ENCODE measurements around the gene SLC25A51.

The SLC25A51 gene

GRCh38 chr9:37903647-37904444, at the start of gene SLC25A51:
Gene SLC25A51, minus strand, starts transcription at chr9:37904127. Its CDS starts 15,577 bp downstream, at chr9:37888550.
- H3K27me3 Mint-ChIP-seq: no peaks in the 10 kb centered on the region
- no peaks in the 10 kb centered on the region for H3K9me3 Mint-ChIP-seq
- H3K4me3 Mint-ChIP-seq: peak within 1 kb of the TSS; percentile 91
- peaks cover 11% of the 10 kb centered on the region for H3K36me3 Mint-ChIP-seq (ENCODE audit: insufficient read depth)
- ATAC-seq (replicated peaks; ENCODE audit: extremely low read depth, poor library complexity, severe bottlenecking) (peak; percentile 78), DNase-seq (ENCODE audit: low spot score in 2 of 2) (peak; percentile 94 to 98)
- peaks cover 13% of the 10 kb centered on the region for H3K4me1 Mint-ChIP-seq
- peak within 1 kb of the TSS; percentile 92 for H3K27ac Mint-ChIP-seq (ENCODE audit: low read depth)

GRCh38 chr9:37953206-37953774, 49.4 kb upstream of the SLC25A51 start:
- Mint-ChIP-seq H3K27me3 (no peaks in the 10 kb centered on the region), H3K4me1 (peaks cover 17% of the 10 kb centered on the region), H3K36me3 (ENCODE audit: insufficient read depth) (no peaks in the 10 kb centered on the region), H3K4me3 (no peak overlapping the region), H3K27ac (ENCODE audit: low read depth) (peak overlapping the region; percentile 63), H3K9me3 (no peaks in the 10 kb centered on the region)
- ATAC-seq (replicated peaks; ENCODE audit: extremely low read depth, poor library complexity, severe bottlenecking): no peak
- no peak for DNase-seq (ENCODE audit: low spot score in 2 of 2)

- Mint-ChIP-seq H3K4me1 (peaks cover 17% of the 10 kb centered on the region), H3K36me3 (ENCODE audit: insufficient read depth) (no peaks in the 10 kb centered on the region), H3K9me3 (no peaks in the 10 kb centered on the region), H3K4me3 (no peak overlapping the region), H3K27ac (ENCODE audit: low read depth) (peak overlapping the region; percentile 63), H3K27me3 (no peaks in the 10 kb centered on the region)
- ATAC-seq (replicated peaks; ENCODE audit: extremely low read depth, poor library complexity, severe bottlenecking): no peak
- DNase-seq (ENCODE audit: low spot score in 2 of 2): no peak
Measured at GRCh38 chr9:37952731-37953130, 48.8 kb upstream of the SLC25A51 start.

- H3K9me3 Mint-ChIP-seq: no peaks in the 10 kb centered on the region
- no peaks in the 10 kb centered on the region for H3K27me3 Mint-ChIP-seq
- peak overlapping the region; percentile 63 for H3K27ac Mint-ChIP-seq (ENCODE audit: low read depth)
- peaks cover 17% of the 10 kb centered on the region for H3K4me1 Mint-ChIP-seq
- ATAC-seq (replicated peaks; ENCODE audit: extremely low read depth, poor library complexity, severe bottlenecking) (no peak), DNase-seq (ENCODE audit: low spot score in 2 of 2) (no peak)
- H3K36me3 Mint-ChIP-seq (ENCODE audit: insufficient read depth): peaks cover 2% of the 10 kb centered on the region
- no peak overlapping the region for H3K4me3 Mint-ChIP-seq
Measured at GRCh38 chr9:37951671-37952449, 47.9 kb upstream of the SLC25A51 start.

- Mint-ChIP-seq H3K4me3 (no peak overlapping the region), H3K9me3 (no peaks in the 10 kb centered on the region), H3K36me3 (ENCODE audit: insufficient read depth) (peaks cover 2% of the 10 kb centered on the region), H3K27ac (ENCODE audit: low read depth) (no peak overlapping the region), H3K4me1 (peaks cover 17% of the 10 kb centered on the region), H3K27me3 (no peaks in the 10 kb centered on the region)
- ATAC-seq (replicated peaks; ENCODE audit: extremely low read depth, poor library complexity, severe bottlenecking) (no peak), DNase-seq (ENCODE audit: low spot score in 2 of 2) (no peak)
Measured at GRCh38 chr9:37950561-37950960, 46.6 kb upstream of the SLC25A51 start.

- peaks cover 2% of the 10 kb centered on the region for H3K36me3 Mint-ChIP-seq (ENCODE audit: insufficient read depth)
- H3K4me1 Mint-ChIP-seq: peaks cover 17% of the 10 kb centered on the region
- H3K9me3 Mint-ChIP-seq: no peaks in the 10 kb centered on the region
- no peak overlapping the region for H3K4me3 Mint-ChIP-seq
- no peak overlapping the region for H3K27ac Mint-ChIP-seq (ENCODE audit: low read depth)
- DNase-seq (ENCODE audit: low spot score in 2 of 2) (no peak), ATAC-seq (replicated peaks; ENCODE audit: extremely low read depth, poor library complexity, severe bottlenecking) (no peak)
- no peaks in the 10 kb centered on the region for H3K27me3 Mint-ChIP-seq
Measured at GRCh38 chr9:37949576-37949975, 45.6 kb upstream of the SLC25A51 start.

- H3K4me1 Mint-ChIP-seq: peaks cover 8% of the 10 kb centered on the region
- DNase-seq (ENCODE audit: low spot score in 2 of 2): no peak
Measured at GRCh38 chr9:37948417-37948980, 44.6 kb upstream of the SLC25A51 start.

GRCh38 chr9:37947977-37948376, 44.0 kb upstream of the SLC25A51 start:
- peaks cover 11% of the 10 kb centered on the region for H3K27me3 Mint-ChIP-seq
- H3K36me3 Mint-ChIP-seq (ENCODE audit: insufficient read depth): peaks cover 2% of the 10 kb centered on the region
- H3K4me3 Mint-ChIP-seq: no peak overlapping the region
- H3K4me1 Mint-ChIP-seq: peaks cover 3% of the 10 kb centered on the region
- H3K9me3 Mint-ChIP-seq: no peaks in the 10 kb centered on the region
- H3K27ac Mint-ChIP-seq (ENCODE audit: low read depth): no peak overlapping the region
- no peak for ATAC-seq (replicated peaks; ENCODE audit: extremely low read depth, poor library complexity, severe bottlenecking)
- no peak for DNase-seq (ENCODE audit: low spot score in 2 of 2)

More at GRCh38 chr9:37948417-37948980, 44.6 kb upstream of the SLC25A51 start:
- H3K27me3 Mint-ChIP-seq: peaks cover 6% of the 10 kb centered on the region
- no peaks in the 10 kb centered on the region for H3K9me3 Mint-ChIP-seq
- peaks cover 2% of the 10 kb centered on the region for H3K36me3 Mint-ChIP-seq (ENCODE audit: insufficient read depth)
- H3K27ac Mint-ChIP-seq (ENCODE audit: low read depth): no peak overlapping the region
- H3K4me3 Mint-ChIP-seq: no peak overlapping the region
- ATAC-seq (replicated peaks; ENCODE audit: extremely low read depth, poor library complexity, severe bottlenecking): no peak

- no peaks in the 10 kb centered on the region for H3K9me3 Mint-ChIP-seq
- no peak overlapping the region for H3K27ac Mint-ChIP-seq (ENCODE audit: low read depth)
- no peak overlapping the region for H3K4me3 Mint-ChIP-seq
- peaks cover 2% of the 10 kb centered on the region for H3K36me3 Mint-ChIP-seq (ENCODE audit: insufficient read depth)
- peaks cover 15% of the 10 kb centered on the region for H3K27me3 Mint-ChIP-seq
- H3K4me1 Mint-ChIP-seq: no peaks in the 10 kb centered on the region
- no peak for ATAC-seq (replicated peaks; ENCODE audit: extremely low read depth, poor library complexity, severe bottlenecking)
- DNase-seq (ENCODE audit: low spot score in 2 of 2): no peak
Measured at GRCh38 chr9:37947471-37947870, 43.5 kb upstream of the SLC25A51 start.

- ATAC-seq (replicated peaks; ENCODE audit: extremely low read depth, poor library complexity, severe bottlenecking): no peak
- Mint-ChIP-seq H3K36me3 (ENCODE audit: insufficient read depth) (peaks cover 2% of the 10 kb centered on the region), H3K4me1 (no peaks in the 10 kb centered on the region), H3K4me3 (no peak overlapping the region), H3K27me3 (peaks cover 15% of the 10 kb centered on the region), H3K9me3 (no peaks in the 10 kb centered on the region), H3K27ac (ENCODE audit: low read depth) (no peak overlapping the region)
- no peak for DNase-seq (ENCODE audit: low spot score in 2 of 2)
Measured at GRCh38 chr9:37946971-37947370, 43.0 kb upstream of the SLC25A51 start.

- H3K36me3 Mint-ChIP-seq (ENCODE audit: insufficient read depth): peaks cover 2% of the 10 kb centered on the region
- ATAC-seq (replicated peaks; ENCODE audit: extremely low read depth, poor library complexity, severe bottlenecking) (no peak), DNase-seq (ENCODE audit: low spot score in 2 of 2) (no peak)
- H3K9me3 Mint-ChIP-seq: no peaks in the 10 kb centered on the region
- peaks cover 15% of the 10 kb centered on the region for H3K27me3 Mint-ChIP-seq
- no peak overlapping the region for H3K4me3 Mint-ChIP-seq
- H3K27ac Mint-ChIP-seq (ENCODE audit: low read depth): no peak overlapping the region
- no peaks in the 10 kb centered on the region for H3K4me1 Mint-ChIP-seq
Measured at GRCh38 chr9:37946041-37946440, 42.1 kb upstream of the SLC25A51 start.

GRCh38 chr9:37944671-37945481, 40.9 kb upstream of the SLC25A51 start:
- no peak for DNase-seq (ENCODE audit: low spot score in 2 of 2)
- peaks cover 2% of the 10 kb centered on the region for H3K36me3 Mint-ChIP-seq (ENCODE audit: insufficient read depth)
- no peak for ATAC-seq (replicated peaks; ENCODE audit: extremely low read depth, poor library complexity, severe bottlenecking)
- H3K27me3 Mint-ChIP-seq: peaks cover 15% of the 10 kb centered on the region
- H3K4me1 Mint-ChIP-seq: no peaks in the 10 kb centered on the region
- no peak overlapping the region for H3K4me3 Mint-ChIP-seq
- H3K9me3 Mint-ChIP-seq: no peaks in the 10 kb centered on the region
- no peak overlapping the region for H3K27ac Mint-ChIP-seq (ENCODE audit: low read depth)

All from central memory CD8-positive, alpha-beta T cell (primary cell).